ENCODE data around the gene NUFIP1. TPM values are rescaled to one million over a fixed set of nuclear protein-coding genes. Genes with fewer than 3 reads are reported as not detected.

Gene NUFIP1
- total and polyA plus RNA-seq, 2 of the 8 experiments (the other 6 are each of a cell fraction or from before 2014, with no cell fraction given) = 4.6 to 16.6 TPM

- TF ChIP-seq CHD7 (IDR thresholded peaks at IDR 0.05; ENCODE audit: insufficient replicate concordance, low read length) = no peak
- no peak for TF ChIP-seq CTCF (IDR thresholded peaks at IDR 0.05; ENCODE audit: control extremely low read depth in 1 of 3, insufficient read depth in 1 of 3, low read depth in 1 of 3, low read length in 3 of 3)
- no peak for TF ChIP-seq TBP (IDR thresholded peaks at IDR 0.05; ENCODE audit: low read depth, low read length)
- TF ChIP-seq PHF8 (conservative IDR thresholded peaks at IDR 0.05; ENCODE audit: low read depth, low read length) = no peak
These were observed 10.9 kb downstream of the NUFIP1 start (continued) for GRCh38 chr13:44978328-44978727.
